Astrocyte of the cerebellum (primary cell): ENCODE results near the gene MAPKAP1.

ENCODE experiments used
- DNase-seq: peaks from one replicate; pipeline ENCODE4 v3.0.0-alpha.2; 2011; ENCODE audit warnings: low read depth
- H3K4me3 ChIP-seq: 2 replicates; pipeline ENCODE4 v1.5.1; 2011; ENCODE audit warnings: mild to moderate bottlenecking, low read depth, low read length, moderate library complexity
- in situ Hi-C: cut with HindIII; loops from 2 replicates; pipeline ENCODE4 v1.10.0; 2017; ENCODE audit warnings: low sequenced_read_pairs
- TF ChIP-seq, protein P1 (sequence below): IDR thresholded peaks from 2 replicates; pipeline ENCODE4 v1.5.1; 2012; ENCODE audit warnings: low read length, low read depth, moderate library complexity, mild to moderate bottlenecking; ENCODE audit errors: missing control alignments

Gene MAPKAP1

DNA sequence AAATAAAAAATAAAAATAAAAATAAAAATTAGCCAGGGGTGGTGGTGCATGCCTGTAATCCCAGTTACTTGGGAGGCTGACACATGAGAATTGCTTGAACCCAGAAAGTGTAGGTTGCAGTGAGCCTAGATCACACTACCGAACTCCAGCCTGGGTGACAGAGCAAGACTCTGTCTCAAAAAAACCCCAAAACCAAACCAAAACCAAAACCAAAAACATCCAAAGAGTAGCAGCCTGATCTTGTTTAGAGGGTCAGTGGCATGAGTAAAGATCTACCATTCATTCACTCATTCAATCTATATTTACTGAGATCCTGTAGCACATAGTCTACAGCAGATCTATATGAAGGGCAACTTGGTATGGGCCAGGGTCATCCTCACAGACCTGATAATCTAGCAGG, 202.4 kb downstream of the MAPKAP1 start:
- in situ Hi-C loops, result no loop called here

DNA sequence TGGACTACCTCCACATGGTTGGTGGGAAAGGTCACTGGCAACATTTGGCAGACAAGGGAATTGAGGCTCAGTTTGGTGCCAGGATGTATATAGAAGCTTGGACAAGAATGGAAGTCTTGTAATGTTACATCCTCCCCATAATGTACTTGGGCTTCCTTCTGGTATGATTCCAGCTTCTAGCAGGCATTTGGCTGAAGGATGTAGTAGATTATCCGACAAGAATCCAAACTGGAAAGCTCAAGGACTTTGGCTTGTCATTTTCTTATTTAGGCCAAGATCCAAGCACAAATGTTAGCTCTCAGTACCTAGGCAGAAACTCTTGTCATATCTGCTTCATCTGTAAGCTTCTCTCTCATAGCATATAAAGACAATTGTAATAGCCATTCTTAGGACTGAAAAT, 209.1 kb downstream of the MAPKAP1 start:
- DNase-seq, result no peak
- H3K4me3 ChIP-seq, result no peak overlapping the region
- in situ Hi-C loops, result no loop called here
- TF ChIP-seq, protein P1, sequence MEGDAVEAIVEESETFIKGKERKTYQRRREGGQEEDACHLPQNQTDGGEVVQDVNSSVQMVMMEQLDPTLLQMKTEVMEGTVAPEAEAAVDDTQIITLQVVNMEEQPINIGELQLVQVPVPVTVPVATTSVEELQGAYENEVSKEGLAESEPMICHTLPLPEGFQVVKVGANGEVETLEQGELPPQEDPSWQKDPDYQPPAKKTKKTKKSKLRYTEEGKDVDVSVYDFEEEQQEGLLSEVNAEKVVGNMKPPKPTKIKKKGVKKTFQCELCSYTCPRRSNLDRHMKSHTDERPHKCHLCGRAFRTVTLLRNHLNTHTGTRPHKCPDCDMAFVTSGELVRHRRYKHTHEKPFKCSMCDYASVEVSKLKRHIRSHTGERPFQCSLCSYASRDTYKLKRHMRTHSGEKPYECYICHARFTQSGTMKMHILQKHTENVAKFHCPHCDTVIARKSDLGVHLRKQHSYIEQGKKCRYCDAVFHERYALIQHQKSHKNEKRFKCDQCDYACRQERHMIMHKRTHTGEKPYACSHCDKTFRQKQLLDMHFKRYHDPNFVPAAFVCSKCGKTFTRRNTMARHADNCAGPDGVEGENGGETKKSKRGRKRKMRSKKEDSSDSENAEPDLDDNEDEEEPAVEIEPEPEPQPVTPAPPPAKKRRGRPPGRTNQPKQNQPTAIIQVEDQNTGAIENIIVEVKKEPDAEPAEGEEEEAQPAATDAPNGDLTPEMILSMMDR, result no peak

More for the DNA sequence above, 202.4 kb downstream of the MAPKAP1 start:
- TF ChIP-seq, protein P1, result no peak
- no peak overlapping the region for H3K4me3 ChIP-seq
- no peak for DNase-seq

GRCh38 chr9:125497478-125497877, 209.5 kb downstream of the MAPKAP1 start:
- no peak overlapping the region for H3K4me3 ChIP-seq
- TF ChIP-seq, protein P1, result no peak
- in situ Hi-C loops, result no loop called here
- DNase-seq, result no peak

DNA sequence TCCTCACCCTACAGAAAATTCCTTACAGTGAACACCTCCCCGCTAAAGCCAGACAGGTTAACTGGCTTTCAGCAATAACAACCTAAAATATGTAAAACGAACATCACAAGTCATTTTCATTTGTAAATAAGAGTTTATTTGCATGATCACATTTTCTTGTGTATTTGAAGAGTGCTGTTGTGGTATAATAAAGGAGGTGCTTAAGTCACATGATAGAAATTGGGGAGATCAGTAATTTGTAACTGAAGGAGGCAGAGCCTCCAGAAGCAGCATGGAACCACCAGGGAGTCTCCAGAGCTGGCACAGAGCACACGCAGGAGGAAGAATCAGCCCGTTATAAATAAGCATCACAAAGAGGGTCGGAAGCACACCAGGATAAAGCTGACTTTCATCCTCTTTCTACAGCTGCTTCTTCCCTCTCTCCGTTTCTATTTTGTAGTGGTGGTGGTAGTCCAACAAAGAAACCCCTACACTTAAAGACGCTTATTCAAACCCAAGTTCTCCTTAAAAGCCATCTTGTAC, 210.6 kb downstream of the MAPKAP1 start:
- H3K4me3 ChIP-seq, result no peak overlapping the region
- TF ChIP-seq, protein P1, result no peak
- no peak for DNase-seq
- in situ Hi-C loops, result no loop called here

DNA sequence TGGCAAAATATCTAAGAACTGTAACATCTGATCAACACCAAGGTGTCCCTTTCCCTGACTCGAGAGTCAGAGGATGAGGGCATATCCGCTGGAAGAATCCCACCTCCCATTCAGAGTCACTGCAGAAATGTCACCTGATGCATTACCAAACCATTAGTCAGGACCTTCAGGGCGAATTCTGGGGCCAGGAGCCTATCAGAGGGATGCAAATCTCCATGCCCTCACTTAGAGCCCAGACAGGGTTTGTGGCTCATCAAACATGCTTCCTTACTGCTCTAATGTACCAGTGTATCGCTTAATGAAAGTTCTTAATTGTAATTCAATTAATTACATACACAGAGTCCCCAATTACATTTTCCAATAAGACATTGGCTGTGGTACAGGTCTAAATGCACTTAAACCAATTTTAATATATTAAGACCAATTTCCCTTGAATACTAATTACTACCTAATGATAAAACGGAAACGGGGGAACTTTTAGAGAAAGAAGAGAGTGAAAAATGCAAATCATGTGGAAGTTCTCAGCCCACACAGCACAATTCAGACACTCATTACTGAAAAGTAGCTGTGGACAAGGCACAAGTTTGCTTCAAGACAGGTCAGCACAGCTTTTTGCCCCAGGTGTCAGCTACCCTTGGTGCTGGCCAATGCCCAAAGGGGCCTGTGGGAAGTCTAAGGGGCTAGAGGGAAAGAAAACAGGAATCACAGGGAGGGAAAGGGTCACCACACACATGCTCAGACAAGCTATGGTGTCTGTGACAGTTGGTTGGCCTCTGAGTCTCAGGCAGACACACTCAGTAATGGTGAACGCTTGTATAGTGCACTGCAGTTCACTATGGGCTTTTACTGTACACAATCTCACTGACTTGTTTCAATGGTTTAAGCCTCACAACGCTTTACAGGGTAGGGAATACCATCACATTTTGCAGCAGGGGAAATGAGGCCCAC, 211.6 kb downstream of the MAPKAP1 start:
- DNase-seq, result no peak
- H3K4me3 ChIP-seq, result no peak overlapping the region
- TF ChIP-seq, protein P1, result no peak

GRCh38 chr9:125494653-125494915, 212.4 kb downstream of the MAPKAP1 start:
- no peak overlapping the region for H3K4me3 ChIP-seq
- in situ Hi-C loops, result no loop called here
- TF ChIP-seq, protein P1, result no peak
- DNase-seq, result no peak

More for the DNA sequence above, 211.6 kb downstream of the MAPKAP1 start:
- in situ Hi-C loops, result no loop called here
